ENCODE measurements around the gene CGNL1. TPM values are rescaled to one million over a fixed set of nuclear protein-coding genes. Genes with fewer than 3 reads are reported as not detected.

The CGNL1 gene
- total and polyA plus RNA-seq, 10 of the 15 experiments (the other 5 are each of a cell fraction or from before 2014, with no cell fraction given) = under 0.01 to 0.27 (median 0.04) TPM; not detected in 3

DNA sequence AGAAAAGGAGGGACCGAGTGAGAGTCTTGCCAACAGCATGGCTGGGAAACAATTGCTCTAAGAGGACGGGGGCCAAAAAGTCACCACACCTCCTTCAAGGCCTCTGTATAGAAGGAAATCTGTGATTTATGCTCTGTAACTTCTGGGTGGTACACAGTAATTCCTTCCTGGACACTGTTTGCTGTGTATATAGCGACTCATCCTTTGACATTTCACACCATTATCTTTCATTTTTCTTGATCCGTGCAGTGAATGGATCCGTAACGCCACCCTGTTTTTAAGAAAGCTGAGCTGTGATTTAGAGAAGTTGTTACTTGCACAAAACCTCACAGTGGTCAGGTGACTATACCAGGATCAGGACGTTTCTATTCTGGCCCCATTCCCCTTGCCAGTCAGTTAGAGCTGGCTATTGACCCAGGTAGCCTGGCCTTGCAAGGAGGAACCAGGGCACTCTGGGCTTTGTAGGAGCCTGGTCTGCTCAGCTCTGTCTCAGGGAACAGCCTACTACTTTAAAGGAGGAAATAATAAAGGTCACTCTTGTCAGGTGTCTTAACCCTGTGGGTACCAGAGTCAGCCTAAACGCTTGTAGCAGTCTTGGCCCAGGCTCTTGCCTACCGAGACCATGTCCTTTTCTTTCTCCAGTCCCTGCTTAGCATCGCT, 128.9 kb downstream of the CGNL1 start:
- no peaks in the 10 kb centered on the region for H3K36me3 ChIP-seq (ENCODE audit: control insufficient read depth in 2 of 2, insufficient read depth in 2 of 2, low read length in 1 of 2)
- 40% methylated on average over 10 of the region's 10 CpGs for WGBS (ENCODE audit: insufficient coverage, insufficient replicate concordance, low lambda C conversion rate, missing lambda C conversion rate)
- no TSS peak for BruUV-seq (replicated peaks)
- H4K20me1 ChIP-seq (ENCODE audit: control insufficient read depth, insufficient read depth) = no peaks in the 10 kb centered on the region
- SMC1A ChIA-PET (ENCODE audit: uncharacterized antibody, unreplicated experiment) = interaction anchor here (0.7 kb wide), 1 partner anchor 16 kb away, joined by 3 read pairs; no protein-coding TSS in a partner anchor
- H3K9me3 ChIP-seq (replicated peaks; ENCODE audit: control insufficient read depth, insufficient read depth, low read length) = no peaks in the 10 kb centered on the region
- DNase-seq (ENCODE audit: low read depth, low spot score) (no peak), FAIRE-seq (no peak), ATAC-seq (no peak)
- POLR2A ChIA-PET = no interaction called here
- H3K4me1 ChIP-seq (ENCODE audit: control insufficient read depth, insufficient read depth, low read length) = no peaks in the 10 kb centered on the region
- H3K4me3 ChIP-seq = no peak overlapping the region
- H3K27ac ChIP-seq (ENCODE audit: control insufficient read depth, insufficient read depth) = no peak overlapping the region
- no peak overlapping the region for H2AFZ ChIP-seq (ENCODE audit: control insufficient read depth, low read depth, low read length)
- intact Hi-C loops (cut with micrococcal nuclease; ENCODE audit: unreplicated experiment) = no loop called here
- no peaks in the 10 kb centered on the region for H3K79me2 ChIP-seq (ENCODE audit: control insufficient read depth, insufficient read depth, low read length)
- RAD21 ChIA-PET (ENCODE audit: unreplicated experiment) = interaction anchor here (1.1 to 3.0 kb wide), 2 partner anchors 22 to 358 kb away, joined by 3 to 15 read pairs; no protein-coding TSS in a partner anchor
- CTCF ChIA-PET = interaction anchor here (1.2 kb wide), 2 partner anchors 22 to 165 kb away, joined by 3 to 6 read pairs; no protein-coding TSS in a partner anchor
- peaks cover 0 to 1% of the 10 kb centered on the region in 2 experiments; a peak in 2 of 4 replicates for H3K27me3 ChIP-seq (replicated peaks in 1 of 2; ENCODE audit: control insufficient read depth in 2 of 2, insufficient read depth in 2 of 2, low read length in 1 of 2)
- in situ Hi-C loops (cut with MboI) = no loop called here
- H3K9ac ChIP-seq (ENCODE audit: control insufficient read depth, insufficient read depth, low read length) = no peak overlapping the region
- H3K4me2 ChIP-seq (ENCODE audit: control insufficient read depth, insufficient read depth) = no peak overlapping the region
- TF ChIP-seq, protein P1, sequence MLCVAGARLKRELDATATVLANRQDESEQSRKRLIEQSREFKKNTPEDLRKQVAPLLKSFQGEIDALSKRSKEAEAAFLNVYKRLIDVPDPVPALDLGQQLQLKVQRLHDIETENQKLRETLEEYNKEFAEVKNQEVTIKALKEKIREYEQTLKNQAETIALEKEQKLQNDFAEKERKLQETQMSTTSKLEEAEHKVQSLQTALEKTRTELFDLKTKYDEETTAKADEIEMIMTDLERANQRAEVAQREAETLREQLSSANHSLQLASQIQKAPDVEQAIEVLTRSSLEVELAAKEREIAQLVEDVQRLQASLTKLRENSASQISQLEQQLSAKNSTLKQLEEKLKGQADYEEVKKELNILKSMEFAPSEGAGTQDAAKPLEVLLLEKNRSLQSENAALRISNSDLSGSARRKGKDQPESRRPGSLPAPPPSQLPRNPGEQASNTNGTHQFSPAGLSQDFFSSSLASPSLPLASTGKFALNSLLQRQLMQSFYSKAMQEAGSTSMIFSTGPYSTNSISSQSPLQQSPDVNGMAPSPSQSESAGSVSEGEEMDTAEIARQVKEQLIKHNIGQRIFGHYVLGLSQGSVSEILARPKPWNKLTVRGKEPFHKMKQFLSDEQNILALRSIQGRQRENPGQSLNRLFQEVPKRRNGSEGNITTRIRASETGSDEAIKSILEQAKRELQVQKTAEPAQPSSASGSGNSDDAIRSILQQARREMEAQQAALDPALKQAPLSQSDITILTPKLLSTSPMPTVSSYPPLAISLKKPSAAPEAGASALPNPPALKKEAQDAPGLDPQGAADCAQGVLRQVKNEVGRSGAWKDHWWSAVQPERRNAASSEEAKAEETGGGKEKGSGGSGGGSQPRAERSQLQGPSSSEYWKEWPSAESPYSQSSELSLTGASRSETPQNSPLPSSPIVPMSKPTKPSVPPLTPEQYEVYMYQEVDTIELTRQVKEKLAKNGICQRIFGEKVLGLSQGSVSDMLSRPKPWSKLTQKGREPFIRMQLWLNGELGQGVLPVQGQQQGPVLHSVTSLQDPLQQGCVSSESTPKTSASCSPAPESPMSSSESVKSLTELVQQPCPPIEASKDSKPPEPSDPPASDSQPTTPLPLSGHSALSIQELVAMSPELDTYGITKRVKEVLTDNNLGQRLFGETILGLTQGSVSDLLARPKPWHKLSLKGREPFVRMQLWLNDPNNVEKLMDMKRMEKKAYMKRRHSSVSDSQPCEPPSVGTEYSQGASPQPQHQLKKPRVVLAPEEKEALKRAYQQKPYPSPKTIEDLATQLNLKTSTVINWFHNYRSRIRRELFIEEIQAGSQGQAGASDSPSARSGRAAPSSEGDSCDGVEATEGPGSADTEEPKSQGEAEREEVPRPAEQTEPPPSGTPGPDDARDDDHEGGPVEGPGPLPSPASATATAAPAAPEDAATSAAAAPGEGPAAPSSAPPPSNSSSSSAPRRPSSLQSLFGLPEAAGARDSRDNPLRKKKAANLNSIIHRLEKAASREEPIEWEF (IDR thresholded peaks at IDR 0.05; ENCODE audit: insufficient replicate concordance, low read depth, low read length) = no peak
- no peak for TF ChIP-seq NR2F1 (conservative IDR thresholded peaks at IDR 0.05)
- no peak for TF ChIP-seq POLR2A (IDR thresholded peaks at IDR 0.05; ENCODE audit: low read depth, low read length)

Data from GM12878 (cell line).